ENCODE results near the gene IL1RAPL1.

Gene IL1RAPL1

DNA sequence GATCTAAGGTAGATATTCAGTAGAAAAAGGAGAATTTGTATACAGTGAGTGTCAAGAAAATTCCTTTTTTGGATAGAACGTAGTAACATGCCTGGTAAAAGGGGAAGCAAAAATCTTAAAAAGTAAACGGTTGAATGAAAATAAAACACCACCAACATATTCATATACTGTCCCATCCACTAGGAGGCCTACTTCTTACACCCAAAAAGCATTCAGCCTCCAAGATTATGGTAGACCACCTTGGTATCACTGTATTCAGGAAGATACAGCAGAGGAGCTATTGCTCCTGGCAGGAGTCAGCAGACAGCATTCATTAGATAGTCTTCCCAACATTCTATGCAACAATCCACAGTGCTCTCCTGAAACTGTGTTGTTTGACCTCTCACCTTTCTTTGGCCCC is 1353.5 kb downstream of the IL1RAPL1 start:
- Histone ChIP-seq H3K27ac (ENCODE audit: low read depth, low read length) (no peak overlapping the region), H3K4me1 (ENCODE audit: control insufficient read depth, insufficient read depth, low read length) (peaks cover 33% of the 10 kb centered on the region), H3K36me3 (ENCODE audit: control insufficient read depth, insufficient read depth, low read length) (no peaks in the 10 kb centered on the region), H3K9ac (ENCODE audit: low read length) (no peak overlapping the region), H3K27me3 (ENCODE audit: control insufficient read depth, insufficient read depth, low read length) (no peaks in the 10 kb centered on the region; the same call in 1 of the 2 replicates), H3K4me3 (ENCODE audit: low read depth, low read length) (no peak overlapping the region), H3K9me3 (ENCODE audit: control insufficient read depth, insufficient read depth, low read depth, low read length) (no peaks in the 10 kb centered on the region)

DNA sequence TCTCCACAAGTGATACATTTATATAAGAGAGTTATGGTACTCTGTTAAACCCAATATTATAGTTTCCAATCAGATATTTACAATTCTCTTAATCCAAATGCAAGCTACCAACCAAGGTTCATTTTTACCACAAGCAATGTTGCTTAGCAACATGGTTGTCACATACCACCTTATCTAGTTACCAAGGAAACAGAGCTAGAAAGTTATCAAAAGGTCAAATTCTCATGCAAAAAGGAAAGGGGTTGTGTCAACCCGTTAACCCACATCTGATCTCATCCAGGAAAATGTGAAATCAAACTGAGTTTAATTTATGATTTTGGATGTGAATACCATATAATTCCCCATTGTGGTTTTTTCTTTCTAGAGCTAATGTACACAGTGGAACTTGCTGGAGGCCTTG is 1354.0 kb downstream of the IL1RAPL1 start:
- Histone ChIP-seq H3K36me3 (ENCODE audit: control insufficient read depth, insufficient read depth, low read length) (no peaks in the 10 kb centered on the region), H3K9me3 (ENCODE audit: control insufficient read depth, insufficient read depth, low read depth, low read length) (no peaks in the 10 kb centered on the region), H3K9ac (ENCODE audit: low read length) (no peak overlapping the region), H3K4me3 (ENCODE audit: low read depth, low read length) (no peak overlapping the region), H3K27me3 (ENCODE audit: control insufficient read depth, insufficient read depth, low read length) (no peaks in the 10 kb centered on the region; the same call in 1 of the 2 replicates), H3K4me1 (ENCODE audit: control insufficient read depth, insufficient read depth, low read length) (peaks cover 27% of the 10 kb centered on the region), H3K27ac (ENCODE audit: low read depth, low read length) (no peak overlapping the region)

DNA sequence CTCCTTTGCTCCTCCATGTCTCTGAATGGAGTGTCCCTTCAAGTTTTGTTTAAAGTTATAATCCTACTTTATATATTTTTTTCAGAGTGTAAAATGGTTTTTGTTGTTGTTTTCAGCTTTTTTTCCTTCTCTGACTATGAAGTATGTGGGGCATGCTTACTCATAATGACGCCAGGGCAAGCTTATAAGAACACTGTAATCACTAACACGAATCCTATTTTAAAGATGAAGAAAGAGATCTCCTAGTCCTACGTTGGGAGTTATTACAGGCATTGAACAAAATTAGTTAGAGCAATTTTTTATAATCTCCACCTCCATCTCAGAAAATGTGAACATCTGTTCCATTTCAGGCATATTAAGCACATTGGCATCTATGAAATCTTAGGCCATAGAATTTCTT is 1360.0 kb downstream of the IL1RAPL1 start:
- no peaks in the 10 kb centered on the region for H3K4me1 ChIP-seq (ENCODE audit: control insufficient read depth, insufficient read depth, low read length)
- H3K9ac ChIP-seq (ENCODE audit: low read length): no peak overlapping the region
- no peaks in the 10 kb centered on the region for H3K36me3 ChIP-seq (ENCODE audit: control insufficient read depth, insufficient read depth, low read length)
- no peak overlapping the region for H3K27ac ChIP-seq (ENCODE audit: low read depth, low read length)
- no peaks in the 10 kb centered on the region for H3K9me3 ChIP-seq (ENCODE audit: control insufficient read depth, insufficient read depth, low read depth, low read length)
- no peaks in the 10 kb centered on the region; the same call in 1 of the 2 replicates for H3K27me3 ChIP-seq (ENCODE audit: control insufficient read depth, insufficient read depth, low read length)
- H3K4me3 ChIP-seq (ENCODE audit: low read depth, low read length): no peak overlapping the region

GRCh38 chrX:29948653-29949052 is 1361.4 kb downstream of the IL1RAPL1 start:
- no peaks in the 10 kb centered on the region for H3K4me1 ChIP-seq (ENCODE audit: control insufficient read depth, insufficient read depth, low read length)
- no peak overlapping the region for H3K27ac ChIP-seq (ENCODE audit: low read depth, low read length)
- no peak overlapping the region for H3K9ac ChIP-seq (ENCODE audit: low read length)
- H3K4me3 ChIP-seq (ENCODE audit: low read depth, low read length): no peak overlapping the region
- no peaks in the 10 kb centered on the region for H3K9me3 ChIP-seq (ENCODE audit: control insufficient read depth, insufficient read depth, low read depth, low read length)
- no peaks in the 10 kb centered on the region for H3K36me3 ChIP-seq (ENCODE audit: control insufficient read depth, insufficient read depth, low read length)
- H3K27me3 ChIP-seq (ENCODE audit: control insufficient read depth, insufficient read depth, low read length): no peaks in the 10 kb centered on the region; the same call in 1 of the 2 replicates

- H3K27ac ChIP-seq (ENCODE audit: low read depth, low read length): no peak overlapping the region
- no peaks in the 10 kb centered on the region for H3K9me3 ChIP-seq (ENCODE audit: control insufficient read depth, insufficient read depth, low read depth, low read length)
- H3K9ac ChIP-seq (ENCODE audit: low read length): no peak overlapping the region
- H3K4me3 ChIP-seq (ENCODE audit: low read depth, low read length): no peak overlapping the region
- H3K27me3 ChIP-seq (ENCODE audit: control insufficient read depth, insufficient read depth, low read length): no peaks in the 10 kb centered on the region; the same call in 1 of the 2 replicates
- H3K36me3 ChIP-seq (ENCODE audit: control insufficient read depth, insufficient read depth, low read length): no peaks in the 10 kb centered on the region
- no peaks in the 10 kb centered on the region for H3K4me1 ChIP-seq (ENCODE audit: control insufficient read depth, insufficient read depth, low read length)
These were observed 1364.8 kb downstream of the IL1RAPL1 start for GRCh38 chrX:29952016-29952415.

DNA sequence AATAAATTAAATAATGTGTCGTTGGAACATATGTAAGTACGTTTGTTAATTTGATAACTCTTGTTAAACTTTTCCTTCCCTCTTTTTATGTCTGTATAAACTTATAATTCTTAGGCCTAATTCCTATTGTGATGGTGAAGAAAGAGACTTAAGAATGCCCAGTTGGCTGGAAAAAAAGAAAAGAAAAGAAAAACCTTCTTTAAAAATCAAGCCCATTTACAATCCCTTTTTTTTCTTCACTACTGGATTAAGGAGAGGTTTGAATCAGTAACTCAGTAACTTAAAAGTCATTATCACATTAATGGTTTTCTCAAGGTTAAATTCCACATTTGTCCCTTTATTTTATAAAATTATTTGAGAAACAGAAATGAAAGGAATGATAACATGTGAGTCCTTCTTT is 1374.8 kb downstream of the IL1RAPL1 start:
- no peaks in the 10 kb centered on the region for H3K9me3 ChIP-seq (ENCODE audit: control insufficient read depth, insufficient read depth, low read depth, low read length)
- no peak overlapping the region for H3K9ac ChIP-seq (ENCODE audit: low read length)
- H3K4me1 ChIP-seq (ENCODE audit: control insufficient read depth, insufficient read depth, low read length): peaks cover 32% of the 10 kb centered on the region
- no peak overlapping the region for H3K4me3 ChIP-seq (ENCODE audit: low read depth, low read length)
- no peak overlapping the region for H3K27ac ChIP-seq (ENCODE audit: low read depth, low read length)
- no peaks in the 10 kb centered on the region for H3K27me3 ChIP-seq (ENCODE audit: control insufficient read depth, insufficient read depth, low read length)
- H3K36me3 ChIP-seq (ENCODE audit: control insufficient read depth, insufficient read depth, low read length): no peaks in the 10 kb centered on the region

GRCh38 chrX:29965634-29966033 is 1378.4 kb downstream of the IL1RAPL1 start:
- Histone ChIP-seq H3K36me3 (ENCODE audit: control insufficient read depth, insufficient read depth, low read length) (no peaks in the 10 kb centered on the region), H3K27ac (ENCODE audit: low read depth, low read length) (no peak overlapping the region), H3K4me1 (ENCODE audit: control insufficient read depth, insufficient read depth, low read length) (peaks cover 32% of the 10 kb centered on the region), H3K4me3 (ENCODE audit: low read depth, low read length) (no peak overlapping the region), H3K27me3 (ENCODE audit: control insufficient read depth, insufficient read depth, low read length) (no peaks in the 10 kb centered on the region), H3K9ac (ENCODE audit: low read length) (no peak overlapping the region), H3K9me3 (ENCODE audit: control insufficient read depth, insufficient read depth, low read depth, low read length) (no peaks in the 10 kb centered on the region)

- Histone ChIP-seq H3K9me3 (ENCODE audit: control insufficient read depth, insufficient read depth, low read depth, low read length) (peaks cover 8% of the 10 kb centered on the region; the same call in 1 of the 2 replicates), H3K9ac (ENCODE audit: low read length) (no peak overlapping the region), H3K36me3 (ENCODE audit: control insufficient read depth, insufficient read depth, low read length) (no peaks in the 10 kb centered on the region), H3K4me1 (ENCODE audit: control insufficient read depth, insufficient read depth, low read length) (no peaks in the 10 kb centered on the region), H3K27ac (ENCODE audit: low read depth, low read length) (no peak overlapping the region), H3K27me3 (ENCODE audit: control insufficient read depth, insufficient read depth, low read length) (no peaks in the 10 kb centered on the region; the same call in 1 of the 2 replicates), H3K4me3 (ENCODE audit: low read depth, low read length) (no peak overlapping the region)
These were observed 1404.8 kb downstream of the IL1RAPL1 start for GRCh38 chrX:29992083-29992482.

- Histone ChIP-seq H3K27me3 (ENCODE audit: control insufficient read depth, insufficient read depth, low read length) (no peaks in the 10 kb centered on the region), H3K9me3 (ENCODE audit: control insufficient read depth, insufficient read depth, low read depth, low read length) (no peaks in the 10 kb centered on the region), H3K4me1 (ENCODE audit: control insufficient read depth, insufficient read depth, low read length) (peaks cover 11% of the 10 kb centered on the region), H3K9ac (ENCODE audit: low read length) (no peak overlapping the region), H3K27ac (ENCODE audit: low read depth, low read length) (no peak overlapping the region), H3K36me3 (ENCODE audit: control insufficient read depth, insufficient read depth, low read length) (no peaks in the 10 kb centered on the region), H3K4me3 (ENCODE audit: low read depth, low read length) (no peak overlapping the region)
These were observed 1418.6 kb downstream of the IL1RAPL1 start for GRCh38 chrX:30005813-30006212.

Data from HUES6 (cell line).